ENCODE data around the gene DNER. TPM values are rescaled to one million over a fixed set of nuclear protein-coding genes. Genes with fewer than 3 reads are reported as not detected.

The DNER gene
- total RNA-seq, 1 experiment from 2014 or later, result 51.3 TPM

- DNase-seq (ENCODE audit: low read depth), result no peak
Measured at GRCh38 chr2:229572507-229573271, 141.7 kb downstream of the DNER start.

GRCh38 chr2:229571243-229571642, 143.1 kb downstream of the DNER start:
- DNase-seq (ENCODE audit: low read depth), result peak; percentile 8

GRCh38 chr2:229566370-229566769, 148.0 kb downstream of the DNER start:
- no peak for DNase-seq (ENCODE audit: low read depth)

GRCh38 chr2:229564300-229564907, 150.0 kb downstream of the DNER start:
- no peak for DNase-seq (ENCODE audit: low read depth)

GRCh38 chr2:229563388-229563787, 151.0 kb downstream of the DNER start:
- DNase-seq (ENCODE audit: low read depth), result no peak

GRCh38 chr2:229562472-229563127, 151.8 kb downstream of the DNER start:
- no peak for DNase-seq (ENCODE audit: low read depth)

GRCh38 chr2:229559986-229560385, 154.4 kb downstream of the DNER start:
- DNase-seq (ENCODE audit: low read depth), result no peak

GRCh38 chr2:229553091-229553490, 161.3 kb downstream of the DNER start:
- DNase-seq (ENCODE audit: low read depth), result no peak

GRCh38 chr2:229543176-229543873, 171.0 kb downstream of the DNER start:
- DNase-seq (ENCODE audit: low read depth), result no peak

- peak; percentile 73 for DNase-seq (ENCODE audit: low read depth)
Measured at GRCh38 chr2:229539628-229540027, 174.7 kb downstream of the DNER start.

GRCh38 chr2:229531594-229531993, 182.8 kb downstream of the DNER start:
- DNase-seq (ENCODE audit: low read depth), result no peak

GRCh38 chr2:229530434-229530833, 183.9 kb downstream of the DNER start:
- no peak for DNase-seq (ENCODE audit: low read depth)

GRCh38 chr2:229528846-229529245, 185.5 kb downstream of the DNER start:
- no peak for DNase-seq (ENCODE audit: low read depth)

- no peak for DNase-seq (ENCODE audit: low read depth)
Measured at GRCh38 chr2:229526951-229527350, 187.4 kb downstream of the DNER start.

GRCh38 chr2:229524799-229525198, 189.6 kb downstream of the DNER start:
- DNase-seq (ENCODE audit: low read depth), result no peak

GRCh38 chr2:229523663-229524062, 190.7 kb downstream of the DNER start:
- DNase-seq (ENCODE audit: low read depth), result no peak

- no peak for DNase-seq (ENCODE audit: low read depth)
Measured at GRCh38 chr2:229521576-229521975, 192.8 kb downstream of the DNER start.

- no peak for DNase-seq (ENCODE audit: low read depth)
Measured at GRCh38 chr2:229520691-229521096, 193.7 kb downstream of the DNER start.

- DNase-seq (ENCODE audit: low read depth), result peak; percentile 26
Measured at GRCh38 chr2:229519655-229520430, 194.5 kb downstream of the DNER start.

GRCh38 chr2:229514273-229514895, 200.0 kb downstream of the DNER start:
- no peak for DNase-seq (ENCODE audit: low read depth)

GRCh38 chr2:229511524-229511923, 202.8 kb downstream of the DNER start:
- no peak for DNase-seq (ENCODE audit: low read depth)
